ENCODE results near the gene ATP6V1C2.
"Not testable (repeated sequence)": the region's sequence is repeated elsewhere in the genome, so short reads cannot be mapped to it uniquely, and the experiment has no call there.

Gene ATP6V1C2

GRCh38 chr2:10779776-10780490 lies 58.5 kb downstream of the ATP6V1C2 start:
- Histone ChIP-seq H3K36me3 (ENCODE audit: low read depth) (peaks cover 59% of the 10 kb centered on the region), H3K9me3 (ENCODE audit: severe bottlenecking) (no peaks in the 10 kb centered on the region), H3K4me3 (ENCODE audit: severe bottlenecking) (no peak overlapping the region), H3K27me3 (ENCODE audit: insufficient read depth, poor library complexity, severe bottlenecking) (no peaks in the 10 kb centered on the region), H3K4me1 (ENCODE audit: insufficient read depth, poor library complexity, severe bottlenecking) (no peaks in the 10 kb centered on the region), H3K27ac (ENCODE audit: poor library complexity, severe bottlenecking) (no peak overlapping the region)
- DNase-seq (ENCODE audit: low spot score): no peak
- no peak for TF ChIP-seq CTCF (IDR thresholded peaks at IDR 0.05; ENCODE audit: poor library complexity, severe bottlenecking)
- ATAC-seq (ENCODE audit: low read depth): no peak

GRCh38 chr2:10780491-10780820 lies 59.0 kb downstream of the ATP6V1C2 start:
- no peaks in the 10 kb centered on the region for H3K4me1 ChIP-seq (ENCODE audit: insufficient read depth, poor library complexity, severe bottlenecking)
- no peak overlapping the region for H3K27ac ChIP-seq (ENCODE audit: poor library complexity, severe bottlenecking)
- no peak for ATAC-seq (ENCODE audit: low read depth)
- no peaks in the 10 kb centered on the region for H3K27me3 ChIP-seq (ENCODE audit: insufficient read depth, poor library complexity, severe bottlenecking)
- no peak for DNase-seq (ENCODE audit: low spot score)
- TF ChIP-seq CTCF (IDR thresholded peaks at IDR 0.05; ENCODE audit: poor library complexity, severe bottlenecking): no peak
- H3K36me3 ChIP-seq (ENCODE audit: low read depth): peaks cover 64% of the 10 kb centered on the region
- no peaks in the 10 kb centered on the region for H3K9me3 ChIP-seq (ENCODE audit: severe bottlenecking)
- no peak overlapping the region for H3K4me3 ChIP-seq (ENCODE audit: severe bottlenecking)

- ATAC-seq (ENCODE audit: low read depth); H3K4me3 ChIP-seq (ENCODE audit: severe bottlenecking); DNase-seq (ENCODE audit: low spot score); H3K27ac ChIP-seq (ENCODE audit: poor library complexity, severe bottlenecking); H3K9me3 ChIP-seq (ENCODE audit: severe bottlenecking); H3K27me3 ChIP-seq (ENCODE audit: insufficient read depth, poor library complexity, severe bottlenecking); H3K4me1 ChIP-seq (ENCODE audit: insufficient read depth, poor library complexity, severe bottlenecking): not testable (repeated sequence)
- H3K36me3 ChIP-seq (ENCODE audit: low read depth): peaks cover 68% of the 10 kb centered on the region
These were observed 59.4 kb downstream of the ATP6V1C2 start for GRCh38 chr2:10780821-10781220.

- Histone ChIP-seq H3K36me3 (ENCODE audit: low read depth) (peaks cover 77% of the 10 kb centered on the region), H3K27me3 (ENCODE audit: insufficient read depth, poor library complexity, severe bottlenecking) (no peaks in the 10 kb centered on the region), H3K9me3 (ENCODE audit: severe bottlenecking) (no peaks in the 10 kb centered on the region), H3K27ac (ENCODE audit: poor library complexity, severe bottlenecking) (no peak overlapping the region), H3K4me1 (ENCODE audit: insufficient read depth, poor library complexity, severe bottlenecking) (no peaks in the 10 kb centered on the region), H3K4me3 (ENCODE audit: severe bottlenecking) (no peak overlapping the region)
- no peak for ATAC-seq (ENCODE audit: low read depth)
- no peak for TF ChIP-seq CTCF (IDR thresholded peaks at IDR 0.05; ENCODE audit: poor library complexity, severe bottlenecking)
- DNase-seq (ENCODE audit: low spot score): no peak
These were observed 60.3 kb downstream of the ATP6V1C2 start for GRCh38 chr2:10781746-10782145.

GRCh38 chr2:10783421-10783820 lies 62.0 kb downstream of the ATP6V1C2 start:
- ATAC-seq (ENCODE audit: low read depth): 0 out of 3 replicates have a peak, but pooled peaks have one; percentile 33
- no peak for TF ChIP-seq CTCF (IDR thresholded peaks at IDR 0.05; ENCODE audit: poor library complexity, severe bottlenecking)
- Histone ChIP-seq H3K36me3 (ENCODE audit: low read depth) (peaks cover 89% of the 10 kb centered on the region), H3K4me3 (ENCODE audit: severe bottlenecking) (no peak overlapping the region), H3K27ac (ENCODE audit: poor library complexity, severe bottlenecking) (no peak overlapping the region), H3K4me1 (ENCODE audit: insufficient read depth, poor library complexity, severe bottlenecking) (no peaks in the 10 kb centered on the region), H3K9me3 (ENCODE audit: severe bottlenecking) (no peaks in the 10 kb centered on the region), H3K27me3 (ENCODE audit: insufficient read depth, poor library complexity, severe bottlenecking) (no peaks in the 10 kb centered on the region)
- no peak for DNase-seq (ENCODE audit: low spot score)
